Skeletal muscle satellite cell (primary cell): Measurements from ENCODE around the gene ATXN7L2.
A peak's percentile ranks its signal among the peaks of the same experiment; 100 is the strongest.

Experiments
- H3K27me3 ChIP-seq: 2 replicates; pipeline ENCODE4 v1.7.0; 2013; ENCODE audit warnings: low read length; ENCODE audit not compliant: control insufficient read depth, insufficient read depth
- H3K36me3 ChIP-seq: 2 replicates; pipeline ENCODE4 v1.7.0; 2013; ENCODE audit warnings: mild to moderate bottlenecking, control low read depth, low read length; ENCODE audit not compliant: insufficient read depth
- H3K4me1 ChIP-seq: 2 replicates; pipeline ENCODE4 v1.7.0; 2013; ENCODE audit warnings: low read length; ENCODE audit not compliant: control insufficient read depth, insufficient read depth
- H3K4me2 ChIP-seq: 2 replicates; pipeline ENCODE4 v1.7.0; 2013; ENCODE audit warnings: mild to moderate bottlenecking, low read length
- H3K4me3 ChIP-seq: 2 replicates; pipeline ENCODE4 v1.7.0; 2013; ENCODE audit warnings: low read length
- H3K9ac ChIP-seq: 2 replicates; pipeline ENCODE4 v1.7.0; 2013; ENCODE audit warnings: mild to moderate bottlenecking, low read depth, low read length, moderate library complexity
- H3K9me3 ChIP-seq: replicated peaks from 2 replicates; pipeline ENCODE4 v1.7.0; 2013; ENCODE audit warnings: mild to moderate bottlenecking, control low read depth, low read length

ATXN7L2 gene

DNA sequence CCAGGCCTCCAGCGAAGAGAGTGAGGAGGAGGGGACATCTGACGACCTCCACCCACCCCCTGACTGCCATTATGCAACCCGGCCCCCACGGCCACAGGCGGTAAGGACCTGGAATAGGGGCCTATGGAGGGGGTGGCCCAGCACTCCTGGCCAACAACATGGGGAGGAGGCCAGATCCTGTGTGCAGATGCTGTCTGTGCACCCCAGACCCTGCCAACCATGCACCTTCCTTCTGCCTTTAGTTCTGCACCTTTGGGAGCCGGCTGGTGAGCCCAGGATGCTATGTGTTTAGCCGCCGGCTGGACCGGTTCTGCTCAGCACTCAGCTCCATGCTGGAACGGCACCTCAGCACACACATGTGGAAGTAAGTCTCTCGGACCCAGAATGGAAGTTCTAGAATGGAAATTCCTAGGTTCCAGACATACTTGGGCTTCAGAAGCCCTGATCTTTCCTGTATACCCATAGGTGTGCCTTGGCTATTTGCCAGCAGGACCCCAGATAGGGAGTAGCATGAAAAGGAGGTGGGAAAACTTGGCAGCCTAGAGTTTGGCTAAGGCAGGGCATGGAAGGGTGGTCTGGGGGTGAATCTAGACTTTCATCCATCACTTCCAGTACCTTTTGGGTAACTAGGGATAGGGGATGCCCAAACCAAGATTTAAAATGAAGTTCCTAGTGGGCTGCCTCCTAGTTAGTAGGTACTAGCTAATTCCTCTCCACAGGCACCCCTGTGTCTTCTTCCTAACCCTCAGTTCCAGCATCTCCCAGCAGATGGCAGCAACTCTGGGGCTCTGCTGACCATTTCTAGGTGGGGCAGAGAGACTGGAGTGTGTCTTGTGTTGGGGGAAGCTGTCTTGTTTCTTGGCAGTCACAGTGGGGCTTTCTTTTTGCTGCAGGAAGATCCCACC lies 6.6 kb downstream of the ATXN7L2 start:
- Histone ChIP-seq H3K9ac (no peak overlapping the region), H3K4me2 (no peak overlapping the region), H3K4me3 (no peak overlapping the region), H3K4me1 (peaks cover 15% of the 10 kb centered on the region), H3K9me3 (no peaks in the 10 kb centered on the region), H3K27me3 (no peaks in the 10 kb centered on the region), H3K36me3 (peaks cover 36% of the 10 kb centered on the region)

DNA sequence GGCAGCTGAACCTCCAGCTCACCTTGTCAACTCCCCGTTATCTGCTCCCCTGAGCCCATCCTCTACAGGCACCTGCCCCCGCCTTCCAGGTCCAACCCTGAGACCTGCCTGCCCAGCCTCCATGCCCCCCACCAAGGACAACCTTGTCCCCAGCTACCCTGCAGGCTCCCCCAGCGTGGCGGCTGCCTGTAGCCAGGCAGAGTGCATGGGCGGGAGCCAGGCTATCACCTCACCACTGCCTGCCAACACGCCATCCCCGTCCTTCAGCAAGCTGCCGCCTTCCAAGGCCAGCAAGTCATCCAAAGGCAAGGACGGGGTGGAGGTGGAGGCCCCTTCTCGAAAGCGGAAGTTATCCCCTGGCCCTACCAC lies 7.2 kb downstream of the ATXN7L2 start:
- no peak overlapping the region for H3K4me3 ChIP-seq
- no peak overlapping the region for H3K9ac ChIP-seq
- H3K4me1 ChIP-seq, result peaks cover 12% of the 10 kb centered on the region
- no peak overlapping the region for H3K4me2 ChIP-seq
- H3K36me3 ChIP-seq, result peaks cover 40% of the 10 kb centered on the region
- no peaks in the 10 kb centered on the region for H3K27me3 ChIP-seq
- H3K9me3 ChIP-seq, result no peaks in the 10 kb centered on the region

DNA sequence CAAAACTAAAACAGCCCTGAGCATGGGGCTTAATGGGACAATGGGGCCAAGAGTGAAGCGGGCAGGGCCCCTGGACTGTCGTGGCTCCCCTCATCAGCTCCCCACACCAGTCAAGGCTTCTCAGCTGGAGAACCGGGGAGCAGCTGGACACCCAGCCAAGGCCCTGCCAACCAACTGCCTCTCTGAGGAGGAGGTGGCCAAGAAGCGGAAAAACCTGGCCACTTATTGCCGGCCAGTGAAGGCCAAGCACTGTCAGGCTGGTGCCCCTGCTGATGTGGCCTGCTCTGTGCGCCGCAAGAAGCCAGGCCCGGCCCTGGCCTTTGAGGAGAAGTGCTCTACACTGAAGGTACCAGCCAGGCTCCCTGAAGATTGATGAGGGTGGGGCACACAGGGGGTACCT lies 7.7 kb downstream of the ATXN7L2 start:
- H3K4me2 ChIP-seq, result no peak overlapping the region
- no peak overlapping the region for H3K9ac ChIP-seq
- no peaks in the 10 kb centered on the region for H3K27me3 ChIP-seq
- H3K4me3 ChIP-seq, result no peak overlapping the region
- no peaks in the 10 kb centered on the region for H3K9me3 ChIP-seq
- peaks cover 40% of the 10 kb centered on the region for H3K36me3 ChIP-seq
- H3K4me1 ChIP-seq, result peaks cover 12% of the 10 kb centered on the region

DNA sequence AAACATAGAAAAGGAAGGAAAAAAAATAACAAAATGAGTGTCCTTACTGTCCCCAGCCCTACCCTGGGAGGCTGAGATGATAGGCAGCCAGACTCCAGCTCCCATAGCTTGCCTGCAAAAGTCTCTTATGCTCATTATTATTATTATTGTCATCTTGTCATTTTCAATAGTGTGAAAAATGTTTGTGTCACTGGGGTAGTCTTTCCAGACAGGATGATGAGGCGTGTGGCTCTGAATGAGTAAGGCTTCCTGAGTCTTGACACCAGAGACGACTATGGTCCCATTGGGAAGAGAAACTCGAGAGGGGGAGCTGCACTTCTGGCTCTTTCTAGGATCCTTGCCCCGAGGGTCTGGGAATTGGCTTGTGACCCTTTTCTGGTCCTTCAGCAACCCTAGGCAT lies 9.1 kb downstream of the ATXN7L2 start:
- Histone ChIP-seq H3K9me3 (no peaks in the 10 kb centered on the region), H3K36me3 (peaks cover 38% of the 10 kb centered on the region), H3K4me2 (no peak overlapping the region), H3K4me1 (peaks cover 12% of the 10 kb centered on the region), H3K4me3 (no peak overlapping the region), H3K27me3 (no peaks in the 10 kb centered on the region), H3K9ac (no peak overlapping the region)

DNA sequence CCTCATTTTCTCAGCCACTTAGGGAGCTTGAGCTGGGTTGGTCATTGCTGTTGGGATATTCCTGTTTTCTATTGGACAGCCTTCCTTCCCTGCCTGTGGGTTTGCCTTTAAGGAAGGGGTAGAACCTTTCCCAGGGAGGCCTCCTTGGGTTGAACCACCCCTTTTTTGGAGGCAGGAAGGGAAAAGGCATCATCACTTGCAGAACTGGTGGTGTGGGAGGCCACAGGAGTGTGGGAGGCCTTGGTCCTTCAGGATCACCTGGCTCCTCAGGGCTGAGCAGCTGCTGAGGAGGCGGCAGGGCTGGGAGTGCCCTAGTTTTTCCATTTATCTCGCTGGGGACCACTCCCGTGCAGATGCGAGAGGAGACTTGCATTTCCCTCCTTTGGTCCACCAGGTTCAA lies 9.5 kb downstream of the ATXN7L2 start:
- Histone ChIP-seq H3K4me2 (peak overlapping the region; percentile 68), H3K9me3 (no peaks in the 10 kb centered on the region), H3K4me3 (no peak overlapping the region), H3K36me3 (peaks cover 35% of the 10 kb centered on the region), H3K27me3 (no peaks in the 10 kb centered on the region), H3K4me1 (peaks cover 15% of the 10 kb centered on the region), H3K9ac (peak overlapping the region; percentile 79)

DNA sequence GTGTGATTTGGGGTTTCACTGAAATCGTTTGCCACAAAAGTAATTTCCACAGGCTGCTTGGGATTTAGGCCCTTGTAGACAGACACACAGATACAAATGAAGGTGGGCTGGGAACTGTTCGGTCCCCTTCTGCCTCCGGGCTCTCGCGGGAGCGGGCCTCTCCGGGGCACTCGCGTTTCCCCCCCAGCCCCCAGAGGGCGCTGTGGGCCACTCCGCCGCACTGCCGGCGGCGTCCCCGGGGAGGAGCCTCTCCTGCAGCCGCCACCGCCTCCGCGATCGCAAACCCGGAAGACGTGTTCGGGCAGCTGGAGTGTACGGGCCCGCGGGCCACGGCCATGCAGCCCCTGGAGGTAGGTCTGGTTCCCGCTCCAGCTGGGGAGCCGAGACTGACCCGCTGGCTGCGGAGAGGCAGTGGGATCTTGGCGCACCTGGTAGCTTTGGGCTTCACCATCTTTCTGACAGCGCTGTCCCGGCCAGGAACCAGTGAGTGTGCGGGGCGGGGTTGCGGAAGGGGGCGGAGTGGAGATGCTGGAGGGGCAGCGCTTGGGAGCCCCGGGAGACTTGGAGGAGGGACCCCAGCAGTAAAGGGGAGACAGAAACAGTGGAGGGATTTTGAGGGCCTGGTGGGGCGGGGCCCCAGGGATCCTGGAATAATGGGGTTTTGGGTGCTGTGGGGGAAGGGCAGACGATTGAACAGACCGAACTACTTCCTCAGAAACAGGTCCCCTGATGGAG lies 10.3 kb downstream of the ATXN7L2 start, which contains the start of gene CYB561D1:
Gene CYB561D1 (plus strand): TSS at position 290 of the 735 bp plus-strand sequence. CDS start 46 bp downstream, at position 336.
- Histone ChIP-seq H3K4me2 (peak within 1 kb of the TSS; percentile 85), H3K36me3 (peaks cover 29% of the 10 kb centered on the region), H3K4me3 (peak within 1 kb of the TSS; percentile 93), H3K4me1 (peaks cover 21% of the 10 kb centered on the region), H3K9me3 (no peaks in the 10 kb centered on the region), H3K9ac (peak within 1 kb of the TSS; percentile 79), H3K27me3 (no peaks in the 10 kb centered on the region)

DNA sequence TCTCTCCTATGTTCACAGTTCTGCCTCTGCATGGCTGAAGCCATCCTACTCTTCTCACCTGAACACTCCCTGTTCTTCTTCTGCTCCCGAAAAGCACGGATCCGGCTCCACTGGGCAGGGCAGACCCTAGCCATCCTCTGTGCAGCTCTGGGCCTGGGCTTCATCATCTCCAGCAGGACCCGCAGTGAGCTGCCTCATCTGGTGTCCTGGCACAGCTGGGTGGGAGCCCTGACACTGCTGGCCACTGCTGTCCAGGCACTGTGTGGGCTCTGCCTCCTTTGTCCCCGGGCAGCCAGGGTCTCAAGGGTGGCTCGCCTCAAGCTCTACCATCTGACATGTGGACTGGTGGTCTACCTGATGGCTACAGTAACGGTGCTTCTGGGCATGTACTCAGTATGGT lies 12.0 kb downstream of the ATXN7L2 start:
- Histone ChIP-seq H3K27me3 (no peaks in the 10 kb centered on the region), H3K9me3 (no peaks in the 10 kb centered on the region), H3K4me1 (peaks cover 30% of the 10 kb centered on the region), H3K36me3 (peaks cover 31% of the 10 kb centered on the region), H3K4me2 (no peak overlapping the region), H3K9ac (no peak overlapping the region), H3K4me3 (no peak overlapping the region)

DNA sequence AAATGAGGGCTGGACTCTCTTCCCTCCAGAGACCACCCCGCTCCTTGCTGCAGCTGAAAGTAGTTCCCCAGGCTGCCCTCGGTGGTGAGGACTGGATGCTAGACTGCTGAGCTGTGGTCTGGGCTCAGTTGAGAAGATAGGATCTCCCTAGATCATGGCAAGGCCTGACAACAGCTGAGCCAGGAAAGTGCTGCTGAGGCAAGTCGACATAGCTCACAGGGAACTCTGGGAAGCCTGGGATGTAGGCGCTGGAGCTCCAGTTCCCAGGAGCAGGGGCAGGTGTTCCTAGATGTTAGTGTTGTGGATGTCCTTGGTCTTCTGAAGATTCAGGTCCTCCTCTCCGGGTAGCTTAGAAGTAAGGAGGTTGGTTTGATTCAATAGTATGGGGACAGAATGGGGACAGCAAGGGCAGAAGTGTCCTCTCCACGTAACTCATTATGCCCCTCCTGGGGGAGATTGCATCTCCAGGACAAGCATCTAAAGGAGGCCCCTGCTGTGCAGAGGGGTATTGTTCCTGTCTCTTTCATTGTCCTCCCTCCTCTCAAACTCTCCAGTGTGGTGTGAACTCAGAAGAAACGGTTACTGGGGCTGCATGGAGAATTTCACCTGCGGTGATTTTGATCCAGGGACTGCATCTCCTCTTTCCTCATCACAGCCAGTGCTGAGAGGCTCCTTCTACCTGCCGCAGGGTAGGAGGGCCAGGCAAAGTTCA lies 13.9 kb downstream of the ATXN7L2 start:
- peaks cover 28% of the 10 kb centered on the region for H3K36me3 ChIP-seq
- H3K9ac ChIP-seq, result no peak overlapping the region
- no peaks in the 10 kb centered on the region for H3K27me3 ChIP-seq
- H3K4me1 ChIP-seq, result peaks cover 30% of the 10 kb centered on the region
- H3K4me3 ChIP-seq, result no peak overlapping the region
- no peak overlapping the region for H3K4me2 ChIP-seq
- H3K9me3 ChIP-seq, result no peaks in the 10 kb centered on the region

DNA sequence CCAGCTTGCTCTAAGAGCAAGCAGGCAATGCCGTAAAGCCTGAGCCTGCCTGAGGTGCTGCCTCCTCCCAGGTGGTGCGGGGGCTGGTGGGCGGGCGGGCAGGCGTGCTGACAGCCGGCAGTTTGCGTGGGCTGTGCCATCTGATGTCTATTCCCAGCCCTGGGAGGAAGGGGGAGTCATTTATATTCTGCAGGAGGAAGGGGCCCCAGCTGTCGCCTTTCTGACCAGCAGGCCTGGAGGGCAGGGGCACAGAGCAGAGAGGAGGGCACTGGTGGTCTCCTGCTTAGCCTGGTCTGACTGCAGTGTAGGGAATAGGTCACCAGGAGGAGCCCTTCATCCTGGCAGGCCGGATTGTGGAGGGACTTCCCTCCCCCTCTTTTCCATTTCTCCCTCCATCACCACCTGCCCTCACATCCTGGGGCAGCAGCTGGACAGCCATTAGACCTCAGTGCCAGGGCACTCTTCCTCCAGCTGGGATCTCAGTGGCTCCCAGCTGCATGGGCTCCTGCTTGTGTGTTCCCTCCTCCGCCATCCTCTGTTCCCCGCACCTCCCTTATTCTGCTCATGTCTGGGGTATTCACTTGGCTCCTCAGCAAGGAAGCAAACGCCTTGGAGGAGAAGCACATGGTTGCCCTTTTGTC lies 14.6 kb downstream of the ATXN7L2 start:
- H3K9ac ChIP-seq, result no peak overlapping the region
- H3K36me3 ChIP-seq, result peaks cover 31% of the 10 kb centered on the region
- H3K4me2 ChIP-seq, result no peak overlapping the region
- no peaks in the 10 kb centered on the region for H3K27me3 ChIP-seq
- no peak overlapping the region for H3K4me3 ChIP-seq
- no peaks in the 10 kb centered on the region for H3K9me3 ChIP-seq
- H3K4me1 ChIP-seq, result peaks cover 30% of the 10 kb centered on the region

DNA sequence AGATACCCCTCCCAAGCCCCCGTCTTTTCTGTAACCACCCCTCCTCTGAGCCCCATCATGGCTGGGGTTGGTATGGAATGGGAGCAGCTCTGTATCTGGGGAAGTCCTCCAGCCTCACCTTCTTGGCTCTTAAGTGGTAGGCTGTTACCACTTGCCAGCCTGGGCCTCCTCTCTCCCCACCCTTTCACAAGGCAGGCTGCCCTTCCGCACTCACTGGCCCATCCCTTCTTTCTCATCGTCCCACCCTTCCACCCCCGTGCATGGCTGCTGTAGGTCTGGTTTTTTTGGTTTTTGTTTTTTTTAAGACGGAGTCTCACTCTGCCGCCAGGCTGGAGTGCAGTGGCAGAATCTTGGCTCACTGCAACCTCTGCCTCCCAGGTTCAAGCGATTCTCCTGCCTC lies 15.4 kb downstream of the ATXN7L2 start:
- no peak overlapping the region for H3K9ac ChIP-seq
- H3K27me3 ChIP-seq, result no peaks in the 10 kb centered on the region
- H3K36me3 ChIP-seq, result peaks cover 31% of the 10 kb centered on the region
- no peak overlapping the region for H3K4me3 ChIP-seq
- H3K4me1 ChIP-seq, result peaks cover 26% of the 10 kb centered on the region
- peak overlapping the region; percentile 30 for H3K4me2 ChIP-seq
- H3K9me3 ChIP-seq, result no peaks in the 10 kb centered on the region
